Suppressor macrophage treated with lipopolysaccharide for 4 hours (primary cell): Measurements from ENCODE around the gene TMEM143.
"Not testable (repeated sequence)": the region's sequence is repeated elsewhere in the genome, so short reads cannot be mapped to it uniquely, and the experiment has no call there.

Experiments
- DNase-seq: peaks from one replicate; pipeline ENCODE4 v3.0.0-alpha.2; 2020

TMEM143 gene

GRCh38 chr19:48363810-48364597 is at the start of gene TMEM143, which contains the start of gene SYNGR4:
Gene TMEM143 (minus strand): TSS chr19:48363940. CDS start chr19:48363920, 20 bp downstream.
Gene SYNGR4 (plus strand): TSS chr19:48364367. CDS start chr19:48365843, 1,476 bp downstream.
- DNase-seq, result peak; percentile 100

GRCh38 chr19:48405850-48406249 is 42.1 kb upstream of the TMEM143 start:
- peak; percentile 41 for DNase-seq

GRCh38 chr19:48405010-48405659 is 41.4 kb upstream of the TMEM143 start:
- DNase-seq, result no peak

GRCh38 chr19:48403606-48404005 is 39.9 kb upstream of the TMEM143 start:
- peak; percentile 66 for DNase-seq

- DNase-seq, result no peak
Observed at GRCh38 chr19:48401287-48401686, 37.5 kb upstream of the TMEM143 start.

GRCh38 chr19:48400018-48400742 is 36.4 kb upstream of the TMEM143 start:
- no peak for DNase-seq

- peak; percentile 76 for DNase-seq
Observed at GRCh38 chr19:48398375-48399235, 34.9 kb upstream of the TMEM143 start.

GRCh38 chr19:48398102-48398374 is 34.3 kb upstream of the TMEM143 start:
- DNase-seq, result no peak

- DNase-seq, result no peak
Observed at GRCh38 chr19:48397263-48398101, 33.7 kb upstream of the TMEM143 start.

- DNase-seq, result no peak
Observed at GRCh38 chr19:48396824-48397176, 33.1 kb upstream of the TMEM143 start.

- DNase-seq, result no peak
Observed at GRCh38 chr19:48396016-48396823, 32.5 kb upstream of the TMEM143 start.

GRCh38 chr19:48395499-48395898 is 31.8 kb upstream of the TMEM143 start:
- DNase-seq, result no peak

- no peak for DNase-seq
Observed at GRCh38 chr19:48395170-48395455, 31.4 kb upstream of the TMEM143 start.

- DNase-seq, result no peak
Observed at GRCh38 chr19:48394331-48395169, 30.8 kb upstream of the TMEM143 start.

GRCh38 chr19:48393559-48394330 is 30.0 kb upstream of the TMEM143 start, which contains the start of gene GRIN2D:
Gene GRIN2D (plus strand): TSS chr19:48393668. CDS start chr19:48398393, 4,725 bp downstream.
- no peak for DNase-seq

- DNase-seq, result no peak
Observed at GRCh38 chr19:48392860-48393558, 29.3 kb upstream of the TMEM143 start.

GRCh38 chr19:48392006-48392344 is 28.2 kb upstream of the TMEM143 start:
- not testable (repeated sequence) for DNase-seq

- DNase-seq, result peak; percentile 88
Observed at GRCh38 chr19:48391100-48392005, 27.6 kb upstream of the TMEM143 start, which contains the start of gene KDELR1. Gene KDELR1 (minus strand): TSS chr19:48391551. CDS start chr19:48391358, 193 bp downstream.
